HEK293 (cell line): ENCODE results near the gene ATP13A1.

Experiments used
- CTCF ChIA-PET: fragments of 350-600 bp; formaldehyde crosslinking; extraction: SDS; loops from one replicate; lab custom pipeline; 2021; ENCODE audit warnings: antibody characterized with exemption; lab: Yijun Ruan, JAX
- POLR2A ChIA-PET: fragments of 300-600 bp; formaldehyde crosslinking; extraction: SDS; loops from one replicate; lab custom pipeline; 2020; ENCODE audit warnings: antibody characterized with exemption, inconsistent platforms; lab: Yijun Ruan, JAX
- H3K27ac ChIP-seq: fragments of 200-500 bp; sonication (Bioruptor generic); 2 replicates; pipeline ENCODE4 v1.5.1; 2014; ENCODE audit warnings: low read depth, low read length, control low read depth, inconsistent platforms; ENCODE audit errors: extremely low read depth
- H3K36me3 ChIP-seq, 2 experiments: fragments of 200-500 bp in 1 of 2; sonication (Bioruptor generic) in 1 of 2; 1 replicate in 1 of 2; 2 replicates in 1 of 2; pipeline ENCODE4 v1.5.1; 2014 to 2017; ENCODE audit warnings: inconsistent platforms in 2 of 2, low read length in 2 of 2; ENCODE audit not compliant: control insufficient read depth in 2 of 2, insufficient read depth in 1 of 2
- H3K4me1 ChIP-seq: fragments of 200-500 bp; sonication (Bioruptor generic); 2 replicates; pipeline ENCODE4 v1.5.1; 2014; ENCODE audit warnings: mild to moderate bottlenecking, low read length, inconsistent platforms; ENCODE audit not compliant: control insufficient read depth, insufficient read depth
- H3K4me3 ChIP-seq: 2 replicates; pipeline ENCODE4 v1.5.1; 2011; ENCODE audit warnings: low read depth, mild to moderate bottlenecking, control low read depth, low read length, moderate library complexity
- H3K9me3 ChIP-seq: fragments of 200-500 bp; sonication (Bioruptor generic); 2 replicates; pipeline ENCODE4 v1.5.1; 2014; ENCODE audit warnings: low read depth, low read length, inconsistent platforms; ENCODE audit not compliant: control insufficient read depth, insufficient read depth
- BCL11B ChIP-seq: fragments of 450-650 bp; formaldehyde crosslinking; IDR thresholded peaks from 2 replicates; pipeline ENCODE4 v1.5.1; 2016; ENCODE audit warnings: low read depth, missing biosample characterization, missing genetic modification characterization
- HOXD13 ChIP-seq: sonication (generic); formaldehyde crosslinking; IDR thresholded peaks from 2 replicates; pipeline ENCODE4 v1.8.0; 2022; ENCODE audit warnings: missing genetic modification reagents, borderline replicate concordance
- IKZF3 ChIP-seq: fragments of 450-650 bp; IDR thresholded peaks from 2 replicates; pipeline ENCODE4 v1.5.0; 2018; ENCODE audit warnings: missing biosample characterization, mild to moderate bottlenecking, missing genetic modification characterization, moderate library complexity
- REPIN1 ChIP-seq: fragments of 450-650 bp; formaldehyde crosslinking; IDR thresholded peaks from 2 replicates; pipeline ENCODE4 v1.5.1; 2017; ENCODE audit warnings: missing biosample characterization, missing genetic modification characterization, low read depth
- SCRT2 ChIP-seq: fragments of 450-650 bp; formaldehyde crosslinking; IDR thresholded peaks from 2 replicates; pipeline ENCODE4 v1.5.1; 2016; ENCODE audit warnings: missing biosample characterization, missing genetic modification characterization
- SP3 ChIP-seq: fragments of 450-650 bp; formaldehyde crosslinking; IDR thresholded peaks from 2 replicates; pipeline ENCODE4 v1.5.1; 2016; ENCODE audit warnings: missing biosample characterization, missing genetic modification characterization
- TRIM28 ChIP-seq: IDR thresholded peaks from 2 replicates; pipeline ENCODE4 v1.6.1; 2011; ENCODE audit warnings: low read length, control low read depth, borderline replicate concordance
- ZBTB17 ChIP-seq: fragments of 450-650 bp; formaldehyde crosslinking; IDR thresholded peaks from 2 replicates; pipeline ENCODE4 v1.5.1; 2016; ENCODE audit warnings: missing biosample characterization, missing genetic modification characterization
- ZEB2 ChIP-seq: fragments of 450-650 bp; formaldehyde crosslinking; IDR thresholded peaks from 2 replicates; pipeline ENCODE4 v1.5.1; 2016; ENCODE audit warnings: missing biosample characterization, missing genetic modification characterization
- ZFP41 ChIP-seq: fragments of 450-650 bp; formaldehyde crosslinking; IDR thresholded peaks from 2 replicates; pipeline ENCODE4 v1.5.1; 2016; ENCODE audit warnings: missing biosample characterization, missing genetic modification characterization, borderline replicate concordance
- ZNF221 ChIP-seq: fragments of 450-650 bp; formaldehyde crosslinking; IDR thresholded peaks from 2 replicates; pipeline ENCODE4 v1.5.1; 2017; ENCODE audit warnings: missing biosample characterization, missing genetic modification characterization, borderline replicate concordance
- ZNF248 ChIP-seq: fragments of 450-650 bp; formaldehyde crosslinking; IDR thresholded peaks from 2 replicates; pipeline ENCODE4 v1.5.1; 2017; ENCODE audit warnings: missing biosample characterization, missing genetic modification characterization
- ZNF274 ChIP-seq, 2 experiments: fragments of 200-500 bp in 1 of 2; fragments of 450-650 bp in 1 of 2; sonication (Bioruptor generic) in 1 of 2; formaldehyde crosslinking in 1 of 2; IDR thresholded peaks; 2 replicates each; pipeline versions ENCODE4 v1.5.1 to v1.6.1; 2014 to 2016; ENCODE audit warnings: borderline replicate concordance in 1 of 2, inconsistent platforms in 1 of 2, low read length in 1 of 2, missing biosample characterization in 1 of 2, missing genetic modification characterization in 1 of 2
- ZNF350 ChIP-seq: fragments of 450-650 bp; formaldehyde crosslinking; IDR thresholded peaks from 2 replicates; pipeline ENCODE4 v1.5.0; 2017; ENCODE audit warnings: missing biosample characterization, mild to moderate bottlenecking, missing genetic modification characterization
- ZNF510 ChIP-seq: fragments of 450-650 bp; formaldehyde crosslinking; IDR thresholded peaks from 2 replicates; pipeline ENCODE4 v1.5.1; 2018; ENCODE audit warnings: mild to moderate bottlenecking, missing genetic modification characterization, missing biosample characterization; ENCODE audit not compliant: insufficient replicate concordance
- ZNF555 ChIP-seq: fragments of 450-650 bp; formaldehyde crosslinking; conservative IDR thresholded peaks from 2 replicates; pipeline ENCODE4 v1.5.1; 2017; ENCODE audit warnings: missing biosample characterization, mild to moderate bottlenecking, missing genetic modification characterization, inconsistent platforms
- ZNF561 ChIP-seq: fragments of 450-650 bp; IDR thresholded peaks from 2 replicates; pipeline ENCODE4 v1.5.1; 2018; ENCODE audit warnings: missing biosample characterization, missing genetic modification characterization, borderline replicate concordance
- ZNF610 ChIP-seq: fragments of 450-650 bp; formaldehyde crosslinking; IDR thresholded peaks from 2 replicates; pipeline ENCODE4 v1.5.1; 2016; ENCODE audit warnings: missing biosample characterization, missing genetic modification characterization, borderline replicate concordance
- ZNF658 ChIP-seq: fragments of 450-650 bp; formaldehyde crosslinking; IDR thresholded peaks from 2 replicates; pipeline ENCODE4; 2016; ENCODE audit warnings: missing biosample characterization, missing genetic modification characterization
- ZNF660 ChIP-seq: fragments of 450-650 bp; IDR thresholded peaks from 2 replicates; pipeline ENCODE4 v1.5.1; 2018; ENCODE audit warnings: missing biosample characterization, mild to moderate bottlenecking, missing genetic modification characterization
- ZSCAN16 ChIP-seq: fragments of 450-650 bp; formaldehyde crosslinking; IDR thresholded peaks from 2 replicates; pipeline ENCODE4 v1.5.1; 2016; ENCODE audit warnings: missing biosample characterization, missing genetic modification characterization
- TF ChIP-seq, protein P1 (sequence below): fragments of 450-650 bp; formaldehyde crosslinking; IDR thresholded peaks from 2 replicates; pipeline ENCODE4 v1.5.1; 2016; ENCODE audit warnings: missing biosample characterization, missing genetic modification characterization
- TF ChIP-seq, protein P2 (sequence below): fragments of 450-650 bp; formaldehyde crosslinking; IDR thresholded peaks from 2 replicates; pipeline ENCODE4 v1.5.1; 2016; ENCODE audit warnings: missing biosample characterization, missing genetic modification characterization

Gene ATP13A1

GRCh38 chr19:19650331-19650730 is 13.1 kb downstream of the ATP13A1 start:
- POLR2A ChIA-PET: interaction anchor here (1.4 kb wide), 1 partner anchor 10 kb away, joined by 6 read pairs; no protein-coding TSS in a partner anchor
- CTCF ChIA-PET: interaction anchor here (0.6 kb wide), 1 partner anchor 187 kb away, joined by 3 read pairs; no protein-coding TSS in a partner anchor
- no peak for TF ChIP-seq ZSCAN16 (tag by site-specific recombination)
- no peak for TF ChIP-seq ZNF555 (tag by site-specific recombination)
- TF ChIP-seq ZNF610: no peak
- TF ChIP-seq ZNF510 (tag by site-specific recombination): no peak
- TF ChIP-seq SP3: no peak
- no peak for TF ChIP-seq ZFP41 (tag by site-specific recombination)
- no peak for TF ChIP-seq ZNF248 (tag by site-specific recombination)
- no peak for TF ChIP-seq ZNF658 (tag by site-specific recombination)
- TF ChIP-seq, protein P1, sequence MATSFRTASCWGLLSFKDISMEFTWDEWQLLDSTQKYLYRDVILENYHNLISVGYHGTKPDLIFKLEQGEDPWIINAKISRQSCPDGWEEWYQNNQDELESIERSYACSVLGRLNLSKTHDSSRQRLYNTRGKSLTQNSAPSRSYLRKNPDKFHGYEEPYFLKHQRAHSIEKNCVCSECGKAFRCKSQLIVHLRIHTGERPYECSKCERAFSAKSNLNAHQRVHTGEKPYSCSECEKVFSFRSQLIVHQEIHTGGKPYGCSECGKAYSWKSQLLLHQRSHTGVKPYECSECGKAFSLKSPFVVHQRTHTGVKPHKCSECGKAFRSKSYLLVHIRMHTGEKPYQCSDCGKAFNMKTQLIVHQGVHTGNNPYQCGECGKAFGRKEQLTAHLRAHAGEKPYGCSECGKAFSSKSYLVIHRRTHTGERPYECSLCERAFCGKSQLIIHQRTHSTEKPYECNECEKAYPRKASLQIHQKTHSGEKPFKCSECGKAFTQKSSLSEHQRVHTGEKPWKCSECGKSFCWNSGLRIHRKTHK (tag by site-specific recombination): no peak
- no peak for TF ChIP-seq HOXD13
- TF ChIP-seq ZNF274 (IDR thresholded peaks at IDR 0.05; ENCODE audit: low read length): no peak
- TF ChIP-seq ZNF274 (tag by site-specific recombination; IDR thresholded peaks at IDR 0.05; ENCODE audit: borderline replicate concordance): no peak
- no peak for TF ChIP-seq BCL11B
- TF ChIP-seq ZNF350: no peak
- TF ChIP-seq TRIM28: no peak

GRCh38 chr19:19649580-19649995 is 13.9 kb downstream of the ATP13A1 start:
- Histone ChIP-seq H3K27ac (no peak overlapping the region), H3K9me3 (no peaks in the 10 kb centered on the region), H3K4me3 (no peak overlapping the region), H3K4me1 (no peaks in the 10 kb centered on the region), H3K36me3 (peaks cover 12 to 92% of the 10 kb centered on the region in 2 experiments)
- ChIA-PET CTCF (no interaction called here), POLR2A (no interaction called here)
- TF ChIP-seq SP3 (no peak), REPIN1 (tag by site-specific recombination) (no peak), ZNF660 (tag by site-specific recombination) (no peak), ZNF561 (no peak), ZEB2 (tag by site-specific recombination) (no peak), ZNF221 (no peak), IKZF3 (no peak)
- TF ChIP-seq, protein P2, sequence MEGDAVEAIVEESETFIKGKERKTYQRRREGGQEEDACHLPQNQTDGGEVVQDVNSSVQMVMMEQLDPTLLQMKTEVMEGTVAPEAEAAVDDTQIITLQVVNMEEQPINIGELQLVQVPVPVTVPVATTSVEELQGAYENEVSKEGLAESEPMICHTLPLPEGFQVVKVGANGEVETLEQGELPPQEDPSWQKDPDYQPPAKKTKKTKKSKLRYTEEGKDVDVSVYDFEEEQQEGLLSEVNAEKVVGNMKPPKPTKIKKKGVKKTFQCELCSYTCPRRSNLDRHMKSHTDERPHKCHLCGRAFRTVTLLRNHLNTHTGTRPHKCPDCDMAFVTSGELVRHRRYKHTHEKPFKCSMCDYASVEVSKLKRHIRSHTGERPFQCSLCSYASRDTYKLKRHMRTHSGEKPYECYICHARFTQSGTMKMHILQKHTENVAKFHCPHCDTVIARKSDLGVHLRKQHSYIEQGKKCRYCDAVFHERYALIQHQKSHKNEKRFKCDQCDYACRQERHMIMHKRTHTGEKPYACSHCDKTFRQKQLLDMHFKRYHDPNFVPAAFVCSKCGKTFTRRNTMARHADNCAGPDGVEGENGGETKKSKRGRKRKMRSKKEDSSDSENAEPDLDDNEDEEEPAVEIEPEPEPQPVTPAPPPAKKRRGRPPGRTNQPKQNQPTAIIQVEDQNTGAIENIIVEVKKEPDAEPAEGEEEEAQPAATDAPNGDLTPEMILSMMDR (tag by site-specific recombination): no peak

More at GRCh38 chr19:19650331-19650730, 13.1 kb downstream of the ATP13A1 start:
- Histone ChIP-seq H3K27ac (no peak overlapping the region), H3K9me3 (no peaks in the 10 kb centered on the region), H3K4me3 (no peak overlapping the region), H3K4me1 (no peaks in the 10 kb centered on the region), H3K36me3 (peaks cover 12 to 92% of the 10 kb centered on the region in 2 experiments)

DNA sequence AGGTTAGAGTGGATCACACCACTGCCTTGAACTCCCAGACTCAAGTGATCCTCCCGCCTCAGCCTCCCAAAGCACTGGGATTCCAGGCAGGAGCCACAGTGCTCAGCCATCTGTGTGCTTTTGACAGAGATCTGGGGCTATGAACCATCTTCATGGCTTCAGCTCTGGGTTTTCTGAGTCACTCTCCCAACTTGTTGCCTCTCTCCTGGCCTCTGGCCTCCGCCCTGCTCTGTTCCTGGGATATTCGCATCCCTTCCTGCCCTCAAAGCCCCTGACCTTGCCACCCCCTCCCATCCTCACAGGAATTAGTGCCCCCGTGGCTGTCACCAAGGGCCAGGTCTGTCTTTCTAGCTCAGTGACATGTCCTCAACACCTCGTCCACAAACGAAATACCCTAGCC is 14.3 kb downstream of the ATP13A1 start:
- Histone ChIP-seq H3K36me3 (peaks cover 12 to 91% of the 10 kb centered on the region in 2 experiments), H3K27ac (no peak overlapping the region), H3K9me3 (no peaks in the 10 kb centered on the region), H3K4me1 (no peaks in the 10 kb centered on the region), H3K4me3 (no peak overlapping the region)
- POLR2A ChIA-PET: no interaction called here
- CTCF ChIA-PET: interaction anchor here (1.8 kb wide), 1 partner anchor 13 kb away, joined by 4 read pairs; no protein-coding TSS in a partner anchor
- TF ChIP-seq ZBTB17 (tag by site-specific recombination) (no peak), SCRT2 (tag by site-specific recombination) (peak; percentile 76)
